ENCODE results near the gene RAB27B.
"Not testable (repeated sequence)": the region's sequence is repeated elsewhere in the genome, so short reads cannot be mapped to it uniquely, and the experiment has no call there.

Gene RAB27B, protein sequence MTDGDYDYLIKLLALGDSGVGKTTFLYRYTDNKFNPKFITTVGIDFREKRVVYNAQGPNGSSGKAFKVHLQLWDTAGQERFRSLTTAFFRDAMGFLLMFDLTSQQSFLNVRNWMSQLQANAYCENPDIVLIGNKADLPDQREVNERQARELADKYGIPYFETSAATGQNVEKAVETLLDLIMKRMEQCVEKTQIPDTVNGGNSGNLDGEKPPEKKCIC

DNA sequence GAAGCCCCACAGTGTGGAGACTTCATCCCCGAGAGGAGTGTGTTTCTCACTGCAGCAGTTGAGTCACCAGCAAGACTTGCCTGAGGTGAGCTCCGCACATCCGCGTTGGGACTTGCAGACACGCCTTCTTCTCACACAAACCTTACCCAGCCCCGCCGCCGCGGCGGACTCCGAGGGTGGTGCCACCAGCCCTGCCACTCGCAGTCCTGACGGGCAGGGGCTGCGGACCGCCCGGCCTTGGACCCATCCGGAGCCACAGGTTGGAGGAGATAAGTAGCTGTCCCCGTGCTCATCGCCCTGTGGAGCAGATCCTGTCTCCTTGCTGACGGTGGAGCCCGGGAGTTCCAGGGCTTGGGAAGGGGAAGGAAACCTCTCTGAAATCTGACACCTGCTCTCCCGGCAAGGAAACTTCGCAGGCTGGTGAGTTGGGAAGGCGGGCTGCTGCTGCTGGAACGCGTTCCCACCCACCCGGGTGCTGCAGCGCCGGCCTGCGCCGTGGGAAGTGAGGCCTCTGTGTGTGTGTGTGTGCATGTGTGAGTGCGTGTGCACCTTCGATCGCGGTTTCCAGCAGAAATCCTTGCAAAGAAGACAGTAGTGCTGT is at the start of gene RAB27B:
Gene RAB27B, plus strand, starts transcription at position 197 of the 601 bp plus-strand sequence. CDS start 49,109 bp downstream, outside the sequence.
- no peak for DNase-seq

DNA sequence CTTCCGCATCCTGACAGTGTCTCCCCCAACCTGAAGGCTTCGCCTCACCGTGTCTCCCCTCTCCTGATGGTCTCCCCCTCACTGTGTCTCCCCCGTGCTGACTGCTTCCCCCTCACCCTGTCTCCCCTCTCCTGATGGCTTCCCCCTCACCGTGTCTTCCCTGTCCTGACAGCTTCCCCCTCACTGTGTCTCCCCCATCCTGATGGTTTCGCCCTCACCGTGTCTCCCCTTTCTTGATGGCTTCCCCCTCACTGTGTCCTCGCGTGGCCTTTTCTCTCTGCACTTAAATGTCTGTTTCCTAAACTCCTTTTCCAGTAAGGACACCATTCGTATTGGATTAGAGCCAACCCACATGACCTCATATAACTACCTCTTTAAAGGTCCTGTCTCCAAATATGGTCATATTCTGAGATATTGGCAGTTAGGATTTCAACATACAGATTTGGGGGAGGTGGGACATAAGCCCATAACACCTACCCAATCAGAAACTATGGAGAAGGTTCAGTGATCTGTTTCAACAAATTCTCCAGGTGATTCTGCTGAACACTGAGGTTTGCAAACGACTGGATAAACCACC is 47.9 kb upstream of the RAB27B start:
- no peak for DNase-seq

DNA sequence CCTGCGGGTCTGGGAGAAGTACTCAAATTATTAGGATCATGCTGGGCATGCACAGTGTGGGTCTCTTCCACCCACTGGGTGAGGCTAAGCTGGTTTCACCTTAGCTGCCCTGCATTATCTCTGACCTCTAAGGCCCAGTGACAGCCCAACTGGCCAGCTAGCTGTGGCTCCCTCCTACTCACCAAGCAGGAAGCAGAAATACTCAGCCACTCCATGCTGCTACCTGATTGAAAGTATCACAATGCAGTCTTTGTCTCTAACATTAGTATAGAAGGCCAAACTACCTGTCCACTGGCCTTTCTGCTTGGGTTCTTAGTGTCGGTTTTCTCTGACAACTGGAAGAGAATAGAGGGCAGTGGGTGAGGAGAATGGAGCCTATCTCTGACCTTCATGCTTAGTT is 47.3 kb upstream of the RAB27B start:
- no peak for DNase-seq

DNA sequence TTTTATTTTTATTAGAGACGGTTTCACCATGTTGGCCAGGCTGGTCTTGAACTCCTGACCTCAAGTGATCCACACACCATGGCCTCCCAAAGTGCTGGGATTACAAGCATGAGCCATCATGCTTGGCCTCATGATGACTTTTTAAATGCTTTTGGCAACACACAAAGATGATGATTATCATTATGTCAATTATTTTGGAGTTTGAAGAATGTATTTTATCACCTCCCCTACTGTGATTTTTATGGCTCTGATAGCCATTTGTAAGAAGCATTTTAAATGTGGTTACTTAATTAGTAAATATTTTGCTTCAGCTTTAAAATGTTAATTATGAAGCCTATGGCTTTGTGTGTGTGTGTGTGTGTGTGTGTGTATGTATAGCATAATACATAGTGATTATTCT is 45.1 kb upstream of the RAB27B start:
- no peak for DNase-seq

DNA sequence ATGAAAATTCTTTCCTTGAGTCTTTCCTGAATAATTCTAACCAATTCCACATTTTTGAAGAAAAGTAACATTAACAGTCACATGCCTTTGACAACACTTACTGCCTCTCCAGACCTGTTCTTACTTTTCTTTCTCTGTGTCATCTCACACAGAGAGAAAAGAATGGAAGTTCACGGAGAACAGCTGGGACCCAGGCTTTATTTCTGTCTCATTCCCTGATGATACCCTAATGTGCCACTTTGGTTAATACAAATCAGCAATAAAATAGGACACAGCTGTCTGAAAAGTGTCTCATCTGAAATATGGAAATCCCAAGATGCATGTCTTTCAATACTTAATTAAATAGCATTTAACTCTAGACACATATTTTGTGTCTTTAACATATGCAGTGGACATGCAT is 42.1 kb upstream of the RAB27B start:
- no peak for DNase-seq

DNA sequence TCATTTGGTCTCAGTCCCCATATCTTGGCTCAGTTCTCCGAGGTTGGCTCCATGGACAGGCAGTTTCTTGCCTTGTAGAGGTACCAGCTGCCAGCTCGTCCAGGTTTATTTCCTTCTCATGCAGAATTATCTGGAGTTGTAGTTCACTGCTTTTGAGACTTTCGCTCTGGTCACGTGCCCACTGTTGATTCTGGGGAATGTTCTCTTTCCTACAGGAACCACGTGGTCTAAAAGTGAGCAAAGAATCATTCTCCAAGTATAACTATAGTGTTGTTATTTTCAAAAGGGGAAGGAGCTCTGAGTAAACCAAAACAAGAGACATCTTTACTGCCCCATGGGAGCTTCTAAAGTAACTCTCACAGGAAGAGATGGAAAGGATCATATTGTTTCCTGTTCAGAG is 41.2 kb upstream of the RAB27B start:
- no peak for DNase-seq

DNA sequence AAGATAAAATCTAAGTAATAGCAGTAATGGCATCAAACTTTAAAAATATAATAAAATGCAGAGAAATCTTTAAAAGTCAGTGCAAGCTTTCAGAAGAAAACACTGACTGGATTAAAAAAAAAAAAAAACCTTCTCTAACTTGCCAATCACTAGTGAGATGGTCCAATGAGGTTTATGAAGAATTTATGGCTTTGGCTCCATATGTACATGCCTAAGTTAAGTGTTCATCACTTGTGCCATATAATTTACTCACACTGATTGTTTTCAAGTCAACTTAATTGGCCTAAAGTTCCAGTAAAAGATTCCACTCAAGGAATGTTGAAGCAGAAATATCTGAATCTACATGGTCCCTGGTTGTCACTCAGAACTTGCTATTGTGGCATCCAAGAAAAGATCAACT is 40.7 kb upstream of the RAB27B start:
- DNase-seq, result no peak

DNA sequence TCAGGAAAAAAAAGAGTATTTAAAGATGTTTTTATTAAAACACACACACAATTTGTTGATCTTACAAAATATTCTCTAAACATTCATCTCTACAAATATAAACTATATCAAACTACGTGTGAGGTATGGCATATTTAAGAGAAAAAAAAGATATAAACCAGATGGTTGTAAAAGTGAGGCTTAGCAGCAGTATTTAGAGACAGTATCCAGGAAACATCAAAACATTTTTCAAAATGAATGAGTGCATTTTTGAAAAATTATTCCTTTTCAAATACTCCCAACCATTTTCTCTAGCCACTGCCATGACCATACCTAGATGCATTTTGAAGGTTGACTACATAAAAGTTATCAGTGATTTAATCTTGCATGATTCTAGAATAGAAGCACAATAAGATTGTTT is 38.2 kb upstream of the RAB27B start:
- DNase-seq, result no peak

DNA sequence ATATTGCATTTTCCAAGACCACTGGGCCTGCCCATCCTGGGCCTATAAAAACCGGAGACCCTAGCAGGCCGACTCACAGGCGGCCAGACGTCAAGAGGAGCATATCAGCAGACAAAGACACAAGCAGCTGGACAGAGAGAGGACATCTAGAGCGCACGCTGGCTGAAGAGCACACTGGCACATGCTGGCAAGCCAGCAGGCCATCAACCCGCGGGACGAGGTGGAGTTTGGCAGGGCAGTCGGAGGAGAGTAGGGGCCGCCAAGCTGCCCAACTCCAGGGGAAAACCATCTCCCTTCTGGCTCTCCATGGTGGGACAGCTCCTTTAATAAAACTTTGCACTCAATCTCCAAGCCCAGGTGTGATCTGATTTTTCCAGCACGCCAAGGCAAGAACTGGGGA is 36.6 kb upstream of the RAB27B start:
- no peak for DNase-seq

DNA sequence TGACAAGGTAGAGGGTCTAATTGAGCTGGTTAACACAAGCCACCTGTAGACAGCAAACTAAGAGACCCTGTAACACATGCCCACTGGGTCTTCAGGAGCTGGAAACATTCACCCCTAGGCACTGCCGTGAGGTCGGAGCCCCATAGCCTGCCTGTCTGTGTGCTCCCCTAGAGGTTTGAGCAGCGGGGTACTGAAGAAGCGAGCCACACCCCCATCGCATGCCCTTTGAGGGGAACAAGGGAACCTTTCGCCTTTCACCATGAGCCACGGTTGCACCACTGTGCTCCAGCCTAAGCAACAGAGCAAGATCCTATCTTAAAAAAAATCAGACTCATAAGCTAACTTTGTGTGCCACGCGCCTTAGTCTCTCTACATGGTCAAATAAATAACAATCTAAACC is 36.2 kb upstream of the RAB27B start:
- no peak for DNase-seq

DNA sequence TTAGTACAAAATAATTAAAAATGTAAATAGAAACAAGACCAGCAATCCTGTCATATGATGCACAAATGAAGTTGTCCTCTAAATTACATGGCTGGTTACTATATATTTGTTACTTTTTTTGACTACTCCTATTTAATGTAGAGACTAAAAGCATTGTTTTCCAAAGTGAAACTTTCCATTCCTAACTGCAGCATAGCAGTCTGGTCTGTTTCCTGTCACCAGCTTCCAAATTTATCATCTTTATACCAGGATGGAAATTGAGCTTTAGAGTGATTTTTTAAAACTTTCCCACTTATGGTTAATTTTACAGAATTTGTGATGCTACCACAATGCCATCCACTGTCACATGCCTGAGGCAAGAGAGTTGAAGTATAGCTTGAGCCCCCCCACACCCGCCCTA is 33.5 kb upstream of the RAB27B start:
- no peak for DNase-seq

DNA sequence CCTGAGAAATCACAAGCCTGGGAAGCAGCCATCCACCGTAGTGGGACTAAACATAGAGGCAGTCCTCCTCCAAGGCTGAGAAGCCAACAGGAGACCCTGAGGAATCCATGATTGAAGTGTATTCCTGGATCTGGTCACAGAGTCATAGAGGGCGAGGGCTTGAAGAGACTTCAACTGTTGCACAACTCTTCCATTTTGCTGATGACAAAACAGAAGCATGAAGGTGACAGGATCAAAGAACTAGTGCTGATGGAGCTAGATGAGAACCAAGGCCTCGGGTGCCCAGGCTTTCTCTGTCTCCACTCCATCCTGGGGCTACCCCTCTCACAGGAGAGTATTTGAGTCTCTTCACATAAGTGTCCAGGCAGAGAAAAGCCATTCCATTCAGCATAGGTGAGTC is 30.1 kb upstream of the RAB27B start:
- DNase-seq, result no peak

DNA sequence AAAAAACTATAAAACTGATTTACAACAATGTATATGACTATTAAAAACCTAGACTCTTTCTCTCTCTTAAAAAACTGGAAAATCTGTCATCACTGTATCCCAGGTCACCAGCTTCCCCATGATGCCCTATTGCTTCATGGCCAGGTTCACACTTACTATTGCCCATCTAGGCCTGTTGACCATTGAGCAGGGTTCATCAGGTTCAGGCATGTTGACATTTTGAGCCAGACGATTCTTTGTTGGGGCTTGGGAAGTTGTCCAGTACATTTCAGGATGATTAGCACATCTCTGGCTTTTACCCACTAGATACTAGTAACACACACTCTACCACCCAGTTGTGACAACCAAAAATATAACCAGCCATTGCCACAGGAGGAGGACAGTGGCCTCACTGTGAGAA is 26.9 kb upstream of the RAB27B start:
- DNase-seq, result no peak

DNA sequence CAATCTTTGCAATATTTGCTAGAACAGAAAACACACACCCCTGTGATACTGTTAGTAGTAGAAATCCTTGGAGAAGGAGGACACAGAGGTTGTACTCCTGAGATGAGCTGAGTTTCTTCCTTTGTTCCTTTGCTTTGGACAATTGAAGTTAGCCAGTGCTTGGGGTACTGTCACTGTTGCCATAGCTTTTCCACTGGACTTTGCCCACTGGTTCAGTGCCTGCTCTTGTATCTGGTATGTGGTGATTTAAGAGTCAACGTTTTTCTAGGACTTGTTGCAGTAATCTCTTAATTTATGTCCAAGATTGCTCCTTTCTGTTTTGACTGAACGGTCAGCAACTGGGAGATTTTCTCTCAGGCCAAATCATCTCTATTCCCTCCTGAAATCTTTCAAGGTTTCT is 26.1 kb upstream of the RAB27B start:
- no peak for DNase-seq

DNA sequence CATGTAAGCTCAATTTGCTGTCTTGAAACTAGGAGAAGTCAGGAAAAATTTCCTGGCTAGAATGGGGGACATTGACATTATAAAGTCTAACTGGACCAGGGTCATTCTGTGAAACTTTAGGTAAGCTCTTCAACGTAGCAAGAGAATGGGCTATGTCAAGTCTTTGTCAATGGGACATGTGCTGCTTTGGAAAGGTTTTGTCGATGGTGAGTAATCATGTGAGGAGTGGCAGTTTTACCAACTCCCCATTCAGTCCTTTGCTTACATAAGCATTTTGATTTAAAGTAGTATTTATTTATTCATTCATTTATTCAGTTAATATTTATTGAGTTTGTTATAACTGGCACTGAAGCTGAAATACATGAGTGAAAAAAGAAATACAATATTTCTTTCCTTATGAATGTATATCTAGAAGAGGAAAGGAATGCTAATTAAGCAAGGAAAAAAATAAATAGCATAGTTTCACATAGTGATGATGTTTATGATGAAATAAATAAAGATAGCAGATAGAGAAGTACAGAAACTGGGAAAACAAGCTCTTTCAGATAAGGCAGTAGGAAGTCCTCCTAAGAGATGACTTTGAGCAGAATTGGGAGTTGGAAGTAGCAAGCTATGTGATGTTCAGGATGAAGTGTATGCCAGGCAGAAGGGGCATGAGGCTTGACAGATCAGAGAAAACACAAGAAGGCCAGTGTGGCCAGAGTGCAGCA is 25.4 kb upstream of the RAB27B start:
- DNase-seq, result no peak

DNA sequence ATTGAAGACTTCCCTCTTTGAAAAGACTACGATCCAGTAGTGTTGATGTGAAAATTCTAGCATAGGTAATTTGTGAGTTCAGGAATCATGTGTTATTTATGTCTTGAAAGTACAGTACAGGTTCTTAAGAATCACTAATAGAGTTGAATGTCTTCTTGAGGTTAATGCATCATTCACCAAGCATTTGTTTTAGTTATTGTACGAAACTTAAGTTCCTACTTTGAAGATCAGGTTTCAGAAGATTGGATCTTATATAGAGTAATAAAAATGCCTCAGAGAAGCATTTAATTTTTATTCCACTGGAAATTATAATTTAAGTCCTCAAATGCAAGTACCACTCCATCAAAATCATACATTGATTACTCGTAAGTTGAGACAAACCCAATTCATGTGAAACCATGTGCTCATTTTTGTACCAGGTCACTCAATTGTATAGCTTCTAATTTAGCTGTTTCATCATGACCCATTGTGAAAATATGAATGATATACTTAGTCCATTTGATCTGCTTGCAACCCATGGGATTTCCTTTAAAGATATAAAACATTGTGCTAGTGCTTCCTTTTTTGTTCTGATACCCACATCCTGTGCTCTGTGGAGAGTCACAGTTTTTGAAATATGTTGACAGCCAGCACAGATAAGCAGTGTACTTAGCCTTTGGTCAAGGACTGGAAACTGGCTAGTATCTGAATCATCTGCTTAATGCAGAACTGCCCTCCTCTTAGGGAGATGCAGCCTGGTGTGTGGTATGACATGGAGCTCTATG is 22.5 kb upstream of the RAB27B start:
- no peak for DNase-seq

DNA sequence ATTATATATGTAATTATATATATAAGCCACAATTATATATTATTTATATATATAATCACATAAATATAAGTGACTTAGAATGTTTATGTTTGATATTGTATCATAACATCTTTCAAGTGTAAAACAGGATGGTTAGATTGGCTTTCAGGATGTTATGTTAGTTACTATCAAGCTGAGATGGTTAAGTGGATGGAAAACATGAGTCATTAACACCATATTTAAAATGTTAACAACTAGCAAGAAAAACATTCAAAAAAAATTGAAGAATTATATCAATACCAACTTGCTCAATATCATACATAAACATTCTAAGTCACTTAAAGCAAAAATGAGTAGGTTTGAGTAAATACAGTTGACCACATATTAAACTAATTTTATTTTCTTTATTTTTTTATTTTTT is 21.8 kb upstream of the RAB27B start:
- no peak for DNase-seq

DNA sequence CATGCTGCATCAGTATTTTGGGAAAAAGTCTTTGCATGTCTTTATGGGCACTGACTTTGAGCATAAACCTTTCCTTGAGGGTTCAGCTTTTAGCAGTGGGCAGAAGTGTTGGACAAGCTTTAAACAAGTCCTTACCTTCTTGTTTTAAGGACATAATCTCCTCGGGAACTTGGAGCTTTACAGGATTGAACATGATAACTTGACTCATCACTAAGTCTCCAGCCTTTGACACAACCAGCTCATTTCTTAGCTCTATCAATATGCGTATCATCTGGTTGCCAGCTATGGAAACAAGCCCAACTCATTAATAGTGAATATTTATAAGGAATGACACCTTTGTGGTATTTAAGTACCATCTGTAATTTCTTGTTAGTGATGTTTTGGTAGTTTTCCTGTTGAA is 21.0 kb upstream of the RAB27B start:
- DNase-seq, result no peak

DNA sequence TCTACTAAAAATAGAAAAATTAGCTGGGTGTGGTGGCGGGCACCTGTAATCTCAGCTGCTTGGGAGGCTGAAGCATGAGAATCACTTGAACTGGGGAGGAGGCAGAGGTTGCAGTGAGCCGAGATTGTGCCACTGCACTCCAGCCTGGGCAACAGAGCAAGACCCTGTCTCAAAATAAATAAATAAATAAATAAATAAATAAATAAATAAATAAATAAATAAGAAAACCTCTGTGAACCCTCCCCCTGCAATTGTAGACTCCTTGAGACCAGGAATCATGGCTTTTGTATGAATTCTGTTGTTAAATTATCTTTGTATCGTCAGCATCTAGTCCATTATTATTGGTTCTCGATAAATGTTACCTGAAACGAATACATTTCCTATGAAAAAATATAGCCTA is 17.6 kb upstream of the RAB27B start:
- not testable (repeated sequence) for DNase-seq

DNA sequence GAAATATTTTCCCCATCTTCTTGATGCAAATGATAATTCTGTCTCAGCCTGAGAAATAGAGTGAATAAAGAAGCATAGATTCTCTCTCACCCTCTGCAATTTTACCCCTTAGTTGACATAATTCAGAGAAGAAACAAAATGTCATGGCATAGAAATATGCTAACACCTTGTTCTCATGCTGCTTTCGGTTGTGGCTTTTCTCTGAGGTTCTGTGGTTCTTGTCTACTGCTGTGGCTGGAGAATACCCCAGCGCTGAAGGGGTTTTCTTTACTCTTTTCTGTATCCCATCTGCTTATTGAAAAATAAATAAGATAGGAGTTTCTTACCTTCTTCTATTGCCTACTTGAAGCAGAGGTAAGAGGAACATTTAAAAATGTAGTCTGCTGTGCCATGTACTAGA is 15.4 kb upstream of the RAB27B start:
- no peak for DNase-seq

DNA sequence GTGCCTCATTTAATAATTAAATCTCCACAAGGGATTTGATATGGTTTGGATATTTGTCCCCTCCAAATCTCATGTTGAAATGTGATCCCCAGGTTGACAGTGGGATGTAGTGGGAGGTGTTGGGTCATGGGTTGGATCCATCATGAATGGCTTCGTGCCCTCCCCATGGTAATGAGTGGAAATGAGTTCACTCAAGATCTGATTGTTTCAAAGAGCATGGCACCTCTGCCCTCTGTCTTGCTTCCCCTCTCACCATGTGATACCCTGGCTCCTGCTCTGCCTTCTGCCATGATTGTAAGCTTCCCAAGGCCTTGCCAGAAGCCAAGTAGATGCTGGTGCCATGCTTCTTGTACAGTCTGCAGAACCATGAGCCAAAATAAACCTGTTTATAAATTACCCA is 15.0 kb upstream of the RAB27B start:
- DNase-seq, result no peak

DNA sequence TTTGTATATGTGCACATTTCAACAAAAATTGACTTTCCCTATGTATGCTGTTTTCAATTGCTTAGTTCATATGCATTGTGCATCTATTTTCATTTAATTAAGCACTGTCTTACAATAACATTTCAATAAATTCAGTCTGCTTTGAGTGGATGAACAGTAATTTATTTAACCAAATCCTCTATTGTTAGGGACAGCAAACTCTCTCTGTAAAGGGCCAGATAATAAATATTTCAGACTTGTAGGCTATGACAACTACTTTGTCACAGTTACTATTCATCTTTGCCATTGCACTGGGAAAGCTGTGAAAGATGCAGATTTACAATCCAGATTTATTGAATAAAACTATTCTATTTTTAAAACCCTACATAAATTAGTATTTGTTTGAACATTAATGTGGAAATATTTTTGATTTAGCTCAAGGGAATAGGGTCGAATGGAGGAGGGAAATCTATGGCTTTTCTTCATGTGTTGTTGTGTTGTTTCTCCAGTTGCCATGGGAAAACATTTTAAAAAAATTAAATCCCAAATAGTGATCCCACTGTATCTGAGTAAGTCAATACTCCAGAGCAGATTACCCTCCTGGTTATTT is 14.2 kb upstream of the RAB27B start:
- DNase-seq, result no peak

DNA sequence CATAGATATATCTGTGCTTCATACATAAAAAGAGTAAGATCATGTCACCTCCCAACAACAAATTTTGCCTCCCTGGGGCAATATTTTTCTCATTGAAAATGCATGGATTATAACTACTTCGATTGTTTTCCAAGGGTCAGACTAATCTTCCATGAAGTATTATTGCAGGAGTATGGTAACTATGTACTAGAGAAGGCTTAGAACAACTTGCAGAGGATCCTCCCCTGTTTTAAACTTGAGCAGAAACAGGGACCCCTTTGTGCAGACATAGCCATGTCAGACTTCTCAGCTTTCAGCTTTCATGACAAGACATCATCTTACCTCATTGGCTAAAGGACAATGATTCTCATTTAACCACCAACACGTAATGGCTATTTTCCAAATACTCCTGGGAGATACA is 13.2 kb upstream of the RAB27B start:
- DNase-seq, result no peak

Data from NCI-H1048 (cell line).